KBM-7 (cell line): Measurements from ENCODE around the gene PREX1.
"Not testable (repeated sequence)": the region's sequence is repeated elsewhere in the genome, so short reads cannot be mapped to it uniquely, and the experiment has no call there.

Experiments
- DNase-seq: peaks from one replicate; pipeline ENCODE4 v3.0.0-alpha.2; 2015
- in situ Hi-C: fragments of 300-500 bp; cut with MboI; formaldehyde crosslinking; loops from 2 replicates; pipeline ENCODE4 v1.14.3; 2020; ENCODE audit warnings: low sequenced_read_pairs, low pct_unique_long_range_greater_than_20kb, mixed read lengths

PREX1 gene

GRCh38 chr20:48828734-48829460 lies 1.1 kb upstream of the PREX1 start:
- DNase-seq: no peak
- in situ Hi-C loops: no loop called here

- DNase-seq: peak; percentile 44
- in situ Hi-C loops: no loop called here
Observed at GRCh38 chr20:48826883-48827771, 672 bp downstream of the PREX1 start.

GRCh38 chr20:48826480-48826879 lies 1.3 kb downstream of the PREX1 start:
- DNase-seq, in situ Hi-C loops: not testable (repeated sequence)

GRCh38 chr20:48826069-48826468 lies 1.7 kb downstream of the PREX1 start:
- in situ Hi-C loops: no loop called here

GRCh38 chr20:48825566-48825920 lies 2.3 kb downstream of the PREX1 start:
- DNase-seq: peak; percentile 35
- in situ Hi-C loops: no loop called here

More at GRCh38 chr20:48826069-48826468, 1.7 kb downstream of the PREX1 start:
- peak; percentile 38 for DNase-seq

GRCh38 chr20:48824830-48825565 lies 2.8 kb downstream of the PREX1 start:
- no peak for DNase-seq
- in situ Hi-C loops: no loop called here

- in situ Hi-C loops: no loop called here
- peak; percentile 26 for DNase-seq
Observed at GRCh38 chr20:48823960-48824498, 3.8 kb downstream of the PREX1 start.

- in situ Hi-C loops: no loop called here
- DNase-seq: peak; percentile 33
Observed at GRCh38 chr20:48823476-48823875, 4.3 kb downstream of the PREX1 start.

GRCh38 chr20:48822879-48823385 lies 4.9 kb downstream of the PREX1 start:
- peak; percentile 79 for DNase-seq
- in situ Hi-C loops: no loop called here

GRCh38 chr20:48822178-48822577 lies 5.6 kb downstream of the PREX1 start:
- no peak for DNase-seq
- in situ Hi-C loops: no loop called here

GRCh38 chr20:48821261-48821920 lies 6.4 kb downstream of the PREX1 start:
- in situ Hi-C loops: no loop called here
- peak; percentile 48 for DNase-seq

- no peak for DNase-seq
- in situ Hi-C loops: no loop called here
Observed at GRCh38 chr20:48820649-48820973, 7.2 kb downstream of the PREX1 start.

GRCh38 chr20:48819821-48820648 lies 7.8 kb downstream of the PREX1 start:
- in situ Hi-C loops: no loop called here
- DNase-seq: no peak

GRCh38 chr20:48819089-48819488 lies 8.7 kb downstream of the PREX1 start:
- in situ Hi-C loops: no loop called here
- DNase-seq: no peak

GRCh38 chr20:48818481-48818987 lies 9.3 kb downstream of the PREX1 start:
- DNase-seq: peak; percentile 35

GRCh38 chr20:48818031-48818370 lies 9.8 kb downstream of the PREX1 start:
- in situ Hi-C loops: no loop called here
- DNase-seq: no peak

More at GRCh38 chr20:48818481-48818987, 9.3 kb downstream of the PREX1 start:
- in situ Hi-C loops: no loop called here

GRCh38 chr20:48817367-48818030 lies 10.3 kb downstream of the PREX1 start:
- in situ Hi-C loops: no loop called here
- no peak for DNase-seq
